Mesenchymal stem cell (in vitro differentiated cells and primary cell): ENCODE results near the gene RTKN. TPM values are rescaled to one million over a fixed set of nuclear protein-coding genes. Genes with fewer than 3 reads are reported as not detected.

Experiments
- DNase-seq: peaks from one replicate; pipeline ENCODE4 v3.0.0-alpha.2; 2013
- H2AFZ ChIP-seq: one replicate; pipeline ENCODE4 v1.6.1; 2013; ENCODE audit warnings: low read depth, mild to moderate bottlenecking, control low read depth, inconsistent platforms, low read length, moderate library complexity
- H2AK5ac ChIP-seq: 2 replicates; pipeline ENCODE4 v1.6.1; 2013; ENCODE audit warnings: low read length, moderate library complexity, mild to moderate bottlenecking, inconsistent platforms; ENCODE audit not compliant: severe bottlenecking
- H2BK120ac ChIP-seq: one replicate; pipeline ENCODE4 v1.6.1; 2013; ENCODE audit warnings: low read depth, mild to moderate bottlenecking, inconsistent platforms, low read length, moderate library complexity
- H2BK12ac ChIP-seq, 2 experiments: one replicate each; pipeline ENCODE4 v1.6.1; 2013; ENCODE audit warnings: inconsistent platforms in 2 of 2, low read length in 2 of 2, mild to moderate bottlenecking in 2 of 2, moderate library complexity in 2 of 2, control low read depth in 1 of 2
- H2BK15ac ChIP-seq: one replicate; pipeline ENCODE4 v1.6.1; 2013; ENCODE audit warnings: mild to moderate bottlenecking, low read depth, inconsistent platforms; ENCODE audit not compliant: poor library complexity, severe bottlenecking
- H2BK5ac ChIP-seq: 2 replicates; pipeline ENCODE4 v1.6.1; 2013; ENCODE audit warnings: low read depth, mild to moderate bottlenecking, low read length, control low read depth, inconsistent platforms; ENCODE audit not compliant: poor library complexity, severe bottlenecking
- H3K14ac ChIP-seq, 2 experiments: one replicate each; pipeline ENCODE4 v1.6.1; 2013; ENCODE audit warnings: inconsistent platforms in 2 of 2, low read length in 2 of 2, control low read depth in 1 of 2, mild to moderate bottlenecking in 1 of 2, moderate library complexity in 1 of 2
- H3K18ac ChIP-seq, 2 experiments: one replicate each; pipeline ENCODE4 v1.6.1; 2013; ENCODE audit warnings: inconsistent platforms in 2 of 2, low read length in 2 of 2, control low read depth in 1 of 2, low read depth in 1 of 2, mild to moderate bottlenecking in 1 of 2
- H3K23ac ChIP-seq, 2 experiments: one replicate each; pipeline ENCODE4 v1.6.1; 2013; ENCODE audit warnings: inconsistent platforms in 2 of 2, low read length in 2 of 2, mild to moderate bottlenecking in 2 of 2, moderate library complexity in 2 of 2, control low read depth in 1 of 2
- H3K27ac ChIP-seq: 2 replicates; pipeline ENCODE4 v1.5.1; 2013; ENCODE audit warnings: mild to moderate bottlenecking, moderate library complexity, low read length, control low read depth, inconsistent platforms; ENCODE audit not compliant: poor library complexity, severe bottlenecking
- H3K27me3 ChIP-seq, 2 experiments: 2 replicates each; pipeline versions ENCODE4 v1.6.1 to v1.7.0; 2013; ENCODE audit warnings: low read length in 2 of 2, mild to moderate bottlenecking in 2 of 2, moderate library complexity in 2 of 2, control low read depth in 1 of 2, inconsistent platforms in 1 of 2; ENCODE audit not compliant: control insufficient read depth in 1 of 2, insufficient read depth in 1 of 2
- H3K36me3 ChIP-seq, 2 experiments: 2 replicates each; pipeline versions ENCODE4 v1.6.1 to v1.7.0; 2013; ENCODE audit warnings: low read length in 2 of 2, control low read depth in 1 of 2, inconsistent platforms in 1 of 2, low read depth in 1 of 2, mild to moderate bottlenecking in 1 of 2; ENCODE audit not compliant: insufficient read depth in 2 of 2, control insufficient read depth in 1 of 2
- H3K4ac ChIP-seq, 2 experiments: one replicate each; pipeline ENCODE4 v1.6.1; 2013; ENCODE audit warnings: inconsistent platforms in 2 of 2, low read length in 2 of 2, mild to moderate bottlenecking in 2 of 2, moderate library complexity in 2 of 2, control low read depth in 1 of 2, low read depth in 1 of 2
- H3K4me1 ChIP-seq: 2 replicates; pipeline ENCODE4 v1.6.1; 2013; ENCODE audit warnings: low read depth, low read length, control low read depth; ENCODE audit not compliant: control insufficient read depth, insufficient read depth
- H3K4me2 ChIP-seq: 2 replicates; pipeline ENCODE4 v1.6.1; 2013; ENCODE audit warnings: low read length, mild to moderate bottlenecking, inconsistent platforms; ENCODE audit not compliant: poor library complexity, severe bottlenecking
- H3K4me3 ChIP-seq, 2 experiments: 2 replicates each; pipeline versions ENCODE4 v1.5.1 to v1.7.0; 2013; ENCODE audit warnings: low read length in 2 of 2, mild to moderate bottlenecking in 2 of 2, control low read depth in 1 of 2, low read depth in 1 of 2; ENCODE audit not compliant: insufficient read depth in 1 of 2
- H3K79me1 ChIP-seq: replicated peaks from 2 replicates; pipeline ENCODE4 v1.6.1; 2013; ENCODE audit warnings: mild to moderate bottlenecking, control low read depth, low read length, inconsistent platforms; ENCODE audit not compliant: poor library complexity, severe bottlenecking
- H3K9ac ChIP-seq: 2 replicates; pipeline ENCODE4 v1.7.0; 2013; ENCODE audit warnings: mild to moderate bottlenecking, low read length, moderate library complexity
- H3K9me3 ChIP-seq: 2 replicates; pipeline ENCODE4 v1.7.0; 2013; ENCODE audit warnings: mild to moderate bottlenecking, low read length; ENCODE audit not compliant: control insufficient read depth
- H4K8ac ChIP-seq: one replicate; pipeline ENCODE4 v1.6.1; 2013; ENCODE audit warnings: inconsistent platforms, mild to moderate bottlenecking, low read length, moderate library complexity
- H4K91ac ChIP-seq: one replicate; pipeline ENCODE4 v1.6.1; 2013; ENCODE audit warnings: mild to moderate bottlenecking, low read length, inconsistent platforms
- WGBS: methylation state at CpG from one replicate; pipeline ENCODE4 v1.1.7; 2013; ENCODE audit warnings: mixed read lengths; 5-methylcytosine and 5-hydroxymethylcytosine counted together
- polyA plus RNA-seq, 2 experiments: library from polyadenylated mRNA; stranded (reverse); fragments of 200-250 nt; gene quantifications; one replicate each; pipeline ENCODE4 v1.2.3, GENCODE V29; 2013

The RTKN gene, protein sequence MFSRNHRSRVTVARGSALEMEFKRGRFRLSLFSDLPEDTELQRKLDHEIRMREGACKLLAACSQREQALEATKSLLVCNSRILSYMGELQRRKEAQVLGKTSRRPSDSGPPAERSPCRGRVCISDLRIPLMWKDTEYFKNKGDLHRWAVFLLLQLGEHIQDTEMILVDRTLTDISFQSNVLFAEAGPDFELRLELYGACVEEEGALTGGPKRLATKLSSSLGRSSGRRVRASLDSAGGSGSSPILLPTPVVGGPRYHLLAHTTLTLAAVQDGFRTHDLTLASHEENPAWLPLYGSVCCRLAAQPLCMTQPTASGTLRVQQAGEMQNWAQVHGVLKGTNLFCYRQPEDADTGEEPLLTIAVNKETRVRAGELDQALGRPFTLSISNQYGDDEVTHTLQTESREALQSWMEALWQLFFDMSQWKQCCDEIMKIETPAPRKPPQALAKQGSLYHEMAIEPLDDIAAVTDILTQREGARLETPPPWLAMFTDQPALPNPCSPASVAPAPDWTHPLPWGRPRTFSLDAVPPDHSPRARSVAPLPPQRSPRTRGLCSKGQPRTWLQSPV
- 8.7 TPM for polyA plus RNA-seq (2013, experiment 1 of 2)
- 8.2 TPM for polyA plus RNA-seq (2013, experiment 2 of 2)

DNA sequence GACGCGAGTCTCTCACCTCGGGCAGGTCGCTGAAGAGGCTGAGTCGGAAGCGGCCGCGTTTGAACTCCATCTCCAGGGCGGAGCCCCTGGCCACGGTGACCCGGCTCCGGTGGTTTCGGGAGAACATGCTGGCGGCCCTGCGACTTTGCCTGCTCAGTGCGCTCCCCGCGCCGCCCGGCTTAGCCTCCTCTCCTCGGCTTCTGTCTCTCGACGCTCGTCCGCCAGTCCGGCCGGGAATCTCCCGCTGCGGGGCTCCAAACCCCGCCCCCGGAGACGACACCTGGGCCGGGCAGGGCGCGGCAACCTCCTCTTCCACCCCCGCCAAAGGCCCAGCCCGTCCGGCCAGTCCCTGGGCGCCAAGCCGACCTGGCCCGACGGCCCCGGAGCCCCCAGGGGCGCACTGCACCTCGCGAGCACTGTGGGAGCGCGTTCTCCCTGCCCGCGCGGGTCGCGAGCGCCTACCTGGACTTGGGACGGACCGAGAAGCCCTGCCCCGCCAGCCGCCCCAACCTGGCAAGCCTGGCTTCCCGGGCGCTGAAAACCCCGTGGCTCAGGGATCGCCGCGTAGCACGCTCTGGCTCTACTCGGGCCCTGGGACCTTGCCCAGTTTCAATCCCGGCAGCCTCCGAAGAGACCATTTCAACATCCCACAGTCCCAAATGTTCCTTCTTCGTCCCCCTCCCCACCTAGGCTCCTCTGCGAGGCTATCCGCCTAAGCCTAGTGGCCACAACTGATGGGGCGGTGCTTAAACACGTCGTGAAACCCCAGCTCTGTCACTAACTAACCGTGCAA, at the start of gene RTKN:
Gene RTKN (minus strand): TSS at position 248 of the 793 bp plus-strand sequence. CDS start 121 bp downstream, at position 127.
- no peak for DNase-seq
- H3K4me3 ChIP-seq = peak within 1 kb of the TSS; percentile 56 to 84
- peaks cover 14% of the 10 kb centered on the region for H3K79me1 ChIP-seq
- peak within 1 kb of the TSS; percentile 31 to 72 for H3K18ac ChIP-seq
- peak within 1 kb of the TSS; percentile 89 for H3K27ac ChIP-seq
- H2BK12ac ChIP-seq = peak within 1 kb of the TSS; percentile 49 to 70
- H3K9me3 ChIP-seq = no peaks in the 10 kb centered on the region
- peak within 1 kb of the TSS; percentile 54 for H2BK15ac ChIP-seq
- H4K91ac ChIP-seq = peak within 1 kb of the TSS; percentile 10
- H3K23ac ChIP-seq = peak within 1 kb of the TSS in 1 of 2 experiments; percentile 2
- no peaks in the 10 kb centered on the region for H3K36me3 ChIP-seq
- H2BK120ac ChIP-seq = peak within 1 kb of the TSS; percentile 57
- H3K4ac ChIP-seq = peak within 1 kb of the TSS in 1 of 2 experiments; percentile 80
- H3K4me1 ChIP-seq = peaks cover 29% of the 10 kb centered on the region
- H2AFZ ChIP-seq = no peak within 1 kb of the TSS
- no peak within 1 kb of the TSS for H2AK5ac ChIP-seq
- H4K8ac ChIP-seq = peak within 1 kb of the TSS; percentile 91
- H3K14ac ChIP-seq = no peak within 1 kb of the TSS
- H3K4me2 ChIP-seq = peak within 1 kb of the TSS; percentile 82
- H2BK5ac ChIP-seq = no peak within 1 kb of the TSS
- WGBS = 9% methylated on average over 49 of the region's 75 CpGs
- peak within 1 kb of the TSS; percentile 88 for H3K9ac ChIP-seq
- peaks cover 0 to 12% of the 10 kb centered on the region in 2 experiments for H3K27me3 ChIP-seq

DNA sequence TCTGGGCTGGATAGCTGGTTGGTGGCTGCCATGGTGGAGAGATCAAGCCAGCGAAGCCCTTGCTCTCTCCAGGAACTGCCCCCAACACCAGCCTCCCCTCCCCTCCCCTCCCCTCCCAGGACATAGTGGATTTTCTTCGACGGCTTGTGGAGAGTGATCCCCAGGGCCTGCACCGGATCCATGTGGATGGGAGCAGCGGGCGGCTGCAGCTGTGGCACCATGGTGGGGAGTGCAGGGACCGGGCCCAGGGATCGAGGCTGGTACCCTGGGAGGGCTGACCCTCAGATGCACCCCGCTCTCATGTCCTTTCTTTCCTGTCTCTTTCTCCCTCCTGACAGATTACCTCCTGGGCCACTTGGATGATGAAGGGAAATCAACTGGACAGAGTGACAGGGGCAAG, 48.2 kb upstream of the RTKN start:
- Histone ChIP-seq H3K27me3 (no peaks in the 10 kb centered on the region), H3K79me1 (peaks cover 15% of the 10 kb centered on the region), H2BK15ac (no peak overlapping the region), H2BK12ac (no peak overlapping the region), H2AK5ac (no peak overlapping the region), H2BK5ac (no peak overlapping the region), H3K36me3 (peaks cover 50 to 83% of the 10 kb centered on the region in 2 experiments), H3K4me1 (no peaks in the 10 kb centered on the region), H3K18ac (no peak overlapping the region), H2BK120ac (no peak overlapping the region), H2AFZ (no peak overlapping the region), H4K8ac (no peak overlapping the region), H3K4ac (no peak overlapping the region), H3K9ac (no peak overlapping the region), H4K91ac (no peak overlapping the region), H3K27ac (no peak overlapping the region), H3K9me3 (no peaks in the 10 kb centered on the region), H3K23ac (no peak overlapping the region), H3K4me3 (no peak overlapping the region), H3K4me2 (no peak overlapping the region), H3K14ac (no peak overlapping the region)
- no peak for DNase-seq
- whole genome bisulfite sequencing = 97% methylated on average over 9 of the region's 9 CpGs

DNA sequence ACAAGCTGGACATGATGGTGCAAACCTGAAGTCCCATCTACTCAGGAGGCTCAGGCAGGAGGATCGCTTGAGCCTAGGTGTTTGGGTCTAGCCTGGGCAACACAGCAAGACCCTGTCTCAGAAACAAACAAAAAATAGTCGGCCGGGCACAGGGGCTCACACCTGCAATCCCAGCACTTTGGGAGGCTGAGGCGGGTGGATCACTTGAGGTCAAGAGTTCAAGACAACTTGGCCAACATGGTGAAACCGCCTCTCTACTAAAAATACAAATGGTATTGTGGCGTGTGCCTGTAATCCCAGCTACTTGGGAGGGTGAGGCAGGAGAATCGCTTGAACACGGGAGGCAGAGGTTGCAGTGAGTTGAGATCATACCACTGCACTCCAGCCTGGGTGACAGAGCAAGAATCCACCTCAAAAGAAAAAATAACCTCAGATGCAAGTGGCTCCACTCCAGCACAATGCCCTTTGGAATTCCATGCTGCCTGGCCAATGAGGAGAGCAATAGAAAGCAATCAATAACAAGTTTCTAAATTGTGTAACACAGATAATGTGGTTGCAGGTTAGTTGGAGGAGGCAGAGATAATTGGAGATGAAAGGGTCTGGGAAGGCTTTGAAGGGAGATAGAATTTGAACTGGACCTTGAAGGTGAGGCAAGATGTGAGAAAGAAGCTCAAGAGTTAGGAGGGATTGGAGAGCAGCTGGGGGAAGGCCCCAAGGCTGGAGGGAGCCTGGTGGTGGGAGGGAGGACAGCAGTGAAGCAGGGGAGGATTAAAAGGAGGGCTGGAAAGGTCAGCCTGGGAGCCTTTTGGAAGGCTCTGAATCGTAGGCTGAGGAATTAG, 47.1 kb upstream of the RTKN start:
- no peak overlapping the region for H2AFZ ChIP-seq
- no peak overlapping the region for H2BK12ac ChIP-seq
- H3K36me3 ChIP-seq = peaks cover 50 to 75% of the 10 kb centered on the region in 2 experiments
- no peak overlapping the region for H2BK120ac ChIP-seq
- no peak overlapping the region for H3K27ac ChIP-seq
- H3K9ac ChIP-seq = peak overlapping the region; percentile 55
- H3K4me2 ChIP-seq = no peak overlapping the region
- no peak overlapping the region for H4K91ac ChIP-seq
- no peak overlapping the region for H2BK5ac ChIP-seq
- H3K9me3 ChIP-seq = no peaks in the 10 kb centered on the region
- H2BK15ac ChIP-seq = no peak overlapping the region
- no peaks in the 10 kb centered on the region for H3K4me1 ChIP-seq
- no peak overlapping the region for H3K14ac ChIP-seq
- DNase-seq = no peak
- H2AK5ac ChIP-seq = no peak overlapping the region
- WGBS = 90% methylated on average over 8 of the region's 9 CpGs
- no peak overlapping the region for H3K4me3 ChIP-seq
- H4K8ac ChIP-seq = no peak overlapping the region
- no peak overlapping the region for H3K23ac ChIP-seq
- H3K18ac ChIP-seq = no peak overlapping the region
- no peak overlapping the region for H3K4ac ChIP-seq
- no peaks in the 10 kb centered on the region for H3K27me3 ChIP-seq
- peaks cover 15% of the 10 kb centered on the region for H3K79me1 ChIP-seq
